ENCODE data around the gene BAIAP2L1.

BAIAP2L1 gene

DNA sequence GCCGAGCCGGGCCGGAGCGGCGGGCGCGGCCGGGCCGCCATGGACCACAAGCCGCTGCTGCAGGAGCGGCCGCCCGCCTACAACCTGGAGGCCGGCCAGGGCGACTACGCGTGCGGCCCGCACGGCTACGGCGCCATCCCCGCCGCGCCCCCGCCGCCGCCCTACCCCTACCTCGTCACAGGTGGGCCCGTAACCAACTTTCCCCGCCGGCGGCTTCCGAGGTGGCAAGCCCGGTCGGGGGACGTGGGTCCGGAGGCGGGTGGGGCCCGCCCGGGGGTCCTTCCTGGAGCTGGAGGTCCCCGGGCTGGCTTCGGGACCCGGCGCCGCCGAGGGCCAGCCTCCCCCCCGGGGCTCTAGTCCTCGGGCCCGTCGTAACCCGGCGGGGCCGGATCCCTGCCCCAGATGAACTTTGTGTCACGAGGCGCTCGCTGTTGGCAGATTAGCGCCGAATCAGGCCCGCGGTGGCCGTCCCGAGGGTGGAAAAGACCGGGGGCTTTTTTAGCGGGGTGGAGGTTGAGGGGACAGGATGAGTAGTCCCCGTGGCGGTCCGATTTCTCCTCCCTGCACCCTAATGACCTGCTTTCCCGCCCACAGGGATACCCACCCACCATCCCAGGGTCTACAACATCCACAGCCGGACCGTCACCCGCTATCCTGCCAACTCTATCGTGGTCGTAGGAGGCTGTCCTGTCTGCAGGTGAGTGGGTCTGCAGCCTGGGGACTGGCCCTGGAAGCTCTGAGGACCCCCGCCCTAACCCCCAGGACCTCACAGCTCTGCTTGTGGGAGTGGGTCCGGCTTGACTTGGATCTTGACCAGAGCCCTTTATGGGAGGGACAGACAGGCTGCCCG lies 118.9 kb downstream of the BAIAP2L1 start:
- no peak for DNase-seq (ENCODE audit: low read depth, low spot score)
- TF ChIP-seq, protein P1, sequence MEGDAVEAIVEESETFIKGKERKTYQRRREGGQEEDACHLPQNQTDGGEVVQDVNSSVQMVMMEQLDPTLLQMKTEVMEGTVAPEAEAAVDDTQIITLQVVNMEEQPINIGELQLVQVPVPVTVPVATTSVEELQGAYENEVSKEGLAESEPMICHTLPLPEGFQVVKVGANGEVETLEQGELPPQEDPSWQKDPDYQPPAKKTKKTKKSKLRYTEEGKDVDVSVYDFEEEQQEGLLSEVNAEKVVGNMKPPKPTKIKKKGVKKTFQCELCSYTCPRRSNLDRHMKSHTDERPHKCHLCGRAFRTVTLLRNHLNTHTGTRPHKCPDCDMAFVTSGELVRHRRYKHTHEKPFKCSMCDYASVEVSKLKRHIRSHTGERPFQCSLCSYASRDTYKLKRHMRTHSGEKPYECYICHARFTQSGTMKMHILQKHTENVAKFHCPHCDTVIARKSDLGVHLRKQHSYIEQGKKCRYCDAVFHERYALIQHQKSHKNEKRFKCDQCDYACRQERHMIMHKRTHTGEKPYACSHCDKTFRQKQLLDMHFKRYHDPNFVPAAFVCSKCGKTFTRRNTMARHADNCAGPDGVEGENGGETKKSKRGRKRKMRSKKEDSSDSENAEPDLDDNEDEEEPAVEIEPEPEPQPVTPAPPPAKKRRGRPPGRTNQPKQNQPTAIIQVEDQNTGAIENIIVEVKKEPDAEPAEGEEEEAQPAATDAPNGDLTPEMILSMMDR (IDR thresholded peaks at IDR 0.05; ENCODE audit: low read depth, low read length): no peak
- H3K4me3 ChIP-seq (ENCODE audit: low read depth, low read length): peak overlapping the region; percentile 90
- in situ Hi-C loops (cut with HindIII; ENCODE audit: low sequenced_read_pairs): no loop called here

DNA sequence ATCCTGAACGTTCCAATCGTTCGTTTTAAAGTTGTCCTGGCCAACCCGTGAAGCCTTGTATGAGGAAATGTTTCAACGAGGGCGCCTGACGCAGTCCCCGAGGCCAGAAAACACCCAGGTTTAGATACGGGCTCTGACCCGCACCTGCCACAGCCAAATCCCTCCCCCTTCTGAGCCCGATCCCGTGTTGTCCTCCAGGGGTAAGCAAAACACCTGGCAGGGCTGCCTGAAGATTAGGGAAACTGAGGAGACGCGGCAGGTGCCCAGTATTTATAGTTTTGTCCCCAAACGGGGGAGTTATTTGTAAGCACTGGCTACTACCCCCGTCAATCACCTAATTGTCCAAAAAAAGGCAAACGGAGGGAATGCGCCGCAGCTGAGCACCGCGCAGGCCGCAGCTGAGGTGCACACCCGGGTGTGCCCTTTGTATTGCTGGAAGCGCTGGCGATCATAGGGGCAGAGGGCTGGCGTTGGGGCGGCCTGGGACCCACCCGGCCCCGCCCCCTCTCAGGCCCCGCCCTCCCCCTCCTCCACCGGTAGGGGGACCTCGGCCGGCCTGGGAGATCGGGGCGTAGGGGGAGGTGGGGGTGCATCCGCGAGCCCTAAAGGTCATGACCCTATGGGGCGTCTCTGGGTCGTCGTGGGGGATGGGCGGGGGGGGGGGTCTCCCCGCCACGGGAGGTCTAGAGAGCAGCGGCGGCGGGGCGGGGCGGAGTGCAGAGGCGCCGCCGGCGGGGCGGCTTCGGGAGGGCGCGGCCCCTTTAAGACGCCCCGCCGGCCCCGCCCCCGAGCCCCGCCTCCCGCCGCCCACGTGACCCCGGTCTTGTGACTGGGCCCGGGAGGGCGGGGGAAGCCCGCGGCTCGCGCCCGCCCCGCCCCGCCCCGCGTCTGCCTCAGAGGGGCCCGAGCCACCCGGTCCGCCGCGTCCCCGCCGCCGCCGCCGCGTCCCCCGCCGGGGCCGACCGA lies 119.8 kb downstream of the BAIAP2L1 start, which contains the start of gene BRI3:
Gene BRI3, plus strand, starts transcription at position 896 of the 966 bp plus-strand sequence. CDS start 110 bp downstream, outside the sequence.
- peak within 1 kb of the TSS; percentile 90 for H3K4me3 ChIP-seq (ENCODE audit: low read depth, low read length)
- TF ChIP-seq, protein P1 (IDR thresholded peaks at IDR 0.05; ENCODE audit: low read depth, low read length): no peak
- peak; percentile 89 for DNase-seq (ENCODE audit: low read depth, low spot score)
- in situ Hi-C loops (cut with HindIII; ENCODE audit: low sequenced_read_pairs): no loop called here

DNA sequence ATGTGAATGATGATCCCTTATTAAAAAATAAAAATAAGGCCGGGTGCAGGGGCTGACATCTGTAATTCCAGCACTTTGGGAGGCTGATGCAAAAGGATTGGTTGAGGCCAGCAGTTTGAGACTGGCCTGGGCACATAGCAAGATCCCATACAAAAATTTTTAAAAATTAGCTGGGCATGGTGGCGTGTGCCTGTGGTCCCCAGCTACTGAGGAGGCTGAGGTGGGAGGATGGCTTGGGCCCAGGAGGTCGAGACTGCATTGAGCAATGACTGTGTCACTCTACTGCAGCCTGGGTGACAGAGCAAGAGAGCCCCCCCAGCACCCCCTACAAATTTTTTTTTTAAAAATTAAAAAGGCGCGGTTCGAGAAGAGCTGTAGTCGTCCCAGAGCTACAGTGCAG lies 120.6 kb downstream of the BAIAP2L1 start:
- no peak for DNase-seq (ENCODE audit: low read depth, low spot score)
- in situ Hi-C loops (cut with HindIII; ENCODE audit: low sequenced_read_pairs): no loop called here
- TF ChIP-seq, protein P1 (IDR thresholded peaks at IDR 0.05; ENCODE audit: low read depth, low read length): no peak
- H3K4me3 ChIP-seq (ENCODE audit: low read depth, low read length): peak overlapping the region; percentile 57

DNA sequence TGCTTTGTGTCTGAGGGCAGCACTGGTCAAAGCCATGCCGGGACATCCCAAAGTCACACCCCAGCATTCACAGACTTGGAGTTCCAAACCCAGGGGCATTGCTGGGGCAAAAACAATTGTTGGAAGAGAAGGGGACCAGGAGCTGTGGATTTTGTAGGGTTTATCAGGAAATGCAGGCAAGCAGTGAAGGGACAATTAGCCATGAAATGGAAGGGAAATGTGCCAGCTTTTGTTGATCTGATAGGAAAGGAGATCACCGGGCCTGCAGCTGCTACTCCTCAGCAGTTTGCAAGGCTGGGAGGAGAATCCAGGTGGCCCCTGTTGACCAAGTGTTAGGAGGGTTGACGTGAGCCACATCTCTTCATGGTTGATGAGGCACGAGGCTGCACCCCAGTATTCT lies 122.0 kb downstream of the BAIAP2L1 start:
- no peak for DNase-seq (ENCODE audit: low read depth, low spot score)
- no peak overlapping the region for H3K4me3 ChIP-seq (ENCODE audit: low read depth, low read length)
- TF ChIP-seq, protein P1 (IDR thresholded peaks at IDR 0.05; ENCODE audit: low read depth, low read length): no peak
- in situ Hi-C loops (cut with HindIII; ENCODE audit: low sequenced_read_pairs): no loop called here

DNA sequence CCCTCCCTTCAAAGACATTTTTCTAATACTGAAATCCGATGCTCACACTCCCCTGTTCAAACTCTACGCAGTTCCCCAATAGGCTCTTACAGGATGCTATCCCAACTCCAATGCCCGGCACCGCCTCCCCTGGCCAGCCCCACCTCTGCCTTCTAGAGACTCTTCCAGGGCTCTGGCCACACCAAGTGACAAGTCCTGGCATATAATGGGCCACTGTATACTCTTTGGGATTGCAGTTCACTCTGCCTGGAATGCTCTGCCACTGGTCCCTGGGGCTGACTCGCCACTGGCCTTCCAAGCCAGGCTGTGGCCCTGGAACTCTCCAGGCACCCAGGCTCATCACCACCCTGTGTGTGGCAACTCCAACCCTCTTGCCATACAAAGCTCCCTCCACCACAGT lies 122.5 kb downstream of the BAIAP2L1 start:
- in situ Hi-C loops (cut with HindIII; ENCODE audit: low sequenced_read_pairs): no loop called here
- DNase-seq (ENCODE audit: low read depth, low spot score): no peak
- TF ChIP-seq, protein P1 (IDR thresholded peaks at IDR 0.05; ENCODE audit: low read depth, low read length): no peak

DNA sequence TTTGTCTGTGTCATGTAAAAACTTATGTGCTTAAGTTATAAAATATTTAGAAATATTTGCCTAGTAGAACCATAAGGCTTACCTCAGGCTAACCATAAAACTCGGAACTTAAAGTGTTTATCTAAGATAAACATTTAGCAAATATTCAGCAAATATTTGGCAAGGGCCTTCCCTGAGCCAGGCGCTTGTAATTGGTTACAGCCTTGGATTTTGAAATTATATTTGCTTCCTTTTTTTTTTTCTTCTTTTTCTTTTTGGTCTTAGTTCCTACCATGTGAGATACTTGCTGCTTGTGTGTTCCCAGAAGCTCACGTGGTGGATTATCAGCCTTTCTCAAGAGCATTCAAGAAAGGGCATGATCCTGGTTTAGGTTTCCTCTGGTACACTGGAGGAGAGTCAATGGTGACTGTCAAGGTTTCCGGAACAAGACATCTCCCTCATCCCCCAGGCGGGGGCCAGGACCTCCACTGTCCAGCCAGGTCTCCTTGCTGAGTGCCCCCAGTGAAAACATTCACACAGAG lies 124.6 kb downstream of the BAIAP2L1 start:
- in situ Hi-C loops (cut with HindIII; ENCODE audit: low sequenced_read_pairs): no loop called here
- DNase-seq (ENCODE audit: low read depth, low spot score): no peak
- no peak overlapping the region for H3K4me3 ChIP-seq (ENCODE audit: low read depth, low read length)
- TF ChIP-seq, protein P1 (IDR thresholded peaks at IDR 0.05; ENCODE audit: low read depth, low read length): no peak

More for the DNA sequence above, 122.5 kb downstream of the BAIAP2L1 start:
- no peak overlapping the region for H3K4me3 ChIP-seq (ENCODE audit: low read depth, low read length)
